Stimulated activated CD4-positive, alpha-beta T cell treated with anti-CD3 and anti-CD28 coated beads, Interleukin-2, amount 100 ng/mL, for 48 hours (primary cell): Measurements from ENCODE around the gene TIMM10B.

Source experiments
- DNase-seq, 2 donors: peaks; one replicate each; pipeline ENCODE4 v3.0.0-alpha.2; 2020

TIMM10B gene

GRCh38 chr11:6481012-6481923 lies at the start of gene TIMM10B, which contains the start of gene ARFIP2:
TSS of gene TIMM10B (plus strand) at chr11:6481501. CDS start at chr11:6481517, 16 bp downstream.
TSS of gene ARFIP2 (minus strand) at chr11:6481331. CDS start at chr11:6480421, 910 bp downstream.
- peak; percentile 92 to 95 for DNase-seq

GRCh38 chr11:6431861-6432260 lies 49.4 kb upstream of the TIMM10B start:
- no peak for DNase-seq

- DNase-seq, result no peak
Observed at GRCh38 chr11:6433998-6434660, 47.2 kb upstream of the TIMM10B start.

- no peak for DNase-seq
Observed at GRCh38 chr11:6437423-6437822, 43.9 kb upstream of the TIMM10B start.

GRCh38 chr11:6437993-6438392 lies 43.3 kb upstream of the TIMM10B start:
- DNase-seq, result no peak

- peak; percentile 39 to 41 for DNase-seq
Observed at GRCh38 chr11:6438979-6439571, 42.2 kb upstream of the TIMM10B start.

- no peak for DNase-seq
Observed at GRCh38 chr11:6440906-6441358, 40.4 kb upstream of the TIMM10B start, which contains the start of gene HPX. TSS of gene HPX (minus strand) at chr11:6440987. CDS start at chr11:6440963, 24 bp downstream.

GRCh38 chr11:6442441-6442840 lies 38.9 kb upstream of the TIMM10B start:
- no peak for DNase-seq

GRCh38 chr11:6443269-6444003 lies 37.9 kb upstream of the TIMM10B start:
- DNase-seq, result peak; percentile 54 to 57

- DNase-seq, result no peak
Observed at GRCh38 chr11:6448574-6448973, 32.7 kb upstream of the TIMM10B start.

GRCh38 chr11:6452219-6452618 lies 29.1 kb upstream of the TIMM10B start:
- no peak for DNase-seq

GRCh38 chr11:6453152-6453551 lies 28.1 kb upstream of the TIMM10B start:
- DNase-seq, result no peak

- DNase-seq, result no peak
Observed at GRCh38 chr11:6455070-6455469, 26.2 kb upstream of the TIMM10B start.

- DNase-seq, result no peak
Observed at GRCh38 chr11:6456361-6457073, 24.8 kb upstream of the TIMM10B start.

- no peak for DNase-seq
Observed at GRCh38 chr11:6457581-6458320, 23.6 kb upstream of the TIMM10B start.

- DNase-seq, result no peak
Observed at GRCh38 chr11:6458352-6459098, 22.8 kb upstream of the TIMM10B start.

GRCh38 chr11:6459099-6459450 lies 22.2 kb upstream of the TIMM10B start:
- no peak for DNase-seq

- DNase-seq, result no peak
Observed at GRCh38 chr11:6468712-6469495, 12.4 kb upstream of the TIMM10B start.

GRCh38 chr11:6469599-6469998 lies 11.7 kb upstream of the TIMM10B start:
- DNase-seq, result no peak

GRCh38 chr11:6472934-6473333 lies 8.4 kb upstream of the TIMM10B start:
- DNase-seq, result no peak
